ENCODE results near the gene SNX14. TPM values are rescaled to one million over a fixed set of nuclear protein-coding genes. Genes with fewer than 3 reads are reported as not detected.

Gene SNX14
- total and polyA plus RNA-seq, 2 donors (not counting 3 experiments of a cell fraction or from before 2014, with no cell fraction given): 41.3 to 74.3 TPM

DNA sequence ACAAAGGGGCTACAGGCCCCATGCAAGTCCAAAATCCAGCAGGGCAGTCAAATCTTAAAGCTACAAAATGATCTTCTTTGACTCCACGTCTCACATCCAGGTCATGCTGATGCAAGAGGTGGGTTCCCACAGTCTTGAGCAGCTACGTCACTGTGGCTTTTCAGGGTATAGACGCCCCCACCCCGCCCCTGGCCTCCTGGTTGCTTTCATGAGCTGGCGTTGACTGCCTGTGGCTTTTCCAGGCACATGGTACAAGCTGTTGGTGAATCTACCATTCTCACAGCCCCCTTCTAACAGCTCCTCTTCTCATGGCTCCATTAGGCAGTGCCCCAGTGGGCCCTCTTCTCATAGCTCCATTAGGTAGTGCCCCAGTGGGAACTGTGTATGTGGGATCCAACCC, 96.8 kb downstream of the SNX14 start:
- intact Hi-C loops (cut with micrococcal nuclease): no loop called here
- Histone ChIP-seq H3K4me3 (replicated peaks in 1 of 3; ENCODE audit: insufficient read depth in 1 of 3, low read depth in 1 of 3, low read length in 3 of 3) (no peak overlapping the region), H3K4me1 (ENCODE audit: control insufficient read depth, extremely low read depth, insufficient read depth, low read length) (peaks cover 7% of the 10 kb centered on the region), H3K79me2 (ENCODE audit: control insufficient read depth, insufficient read depth, low read length) (no peaks in the 10 kb centered on the region), H3K9me1 (replicated peaks; ENCODE audit: control insufficient read depth, extremely low read depth, insufficient read depth, low read length) (no peaks in the 10 kb centered on the region), H3K9ac (replicated peaks; ENCODE audit: extremely low read depth, insufficient read depth, low read length) (no peak overlapping the region), H2AFZ (ENCODE audit: low read depth, low read length) (no peak overlapping the region), H3K36me3 (ENCODE audit: control insufficient read depth in 2 of 2, extremely low read depth in 1 of 2, insufficient read depth in 2 of 2, low read length in 2 of 2) (no peaks in the 10 kb centered on the region), H3K27ac (ENCODE audit: insufficient read depth, low read depth, low read length) (no peak overlapping the region), H3K27me3 (ENCODE audit: control insufficient read depth in 2 of 2, insufficient read depth in 2 of 2, low read length in 2 of 2) (no peaks in the 10 kb centered on the region), H3K9me3 (replicated peaks; ENCODE audit: control insufficient read depth, insufficient read depth, low read length) (no peaks in the 10 kb centered on the region), H3K4me2 (ENCODE audit: insufficient read depth, low read length) (no peak overlapping the region), H4K20me1 (replicated peaks; ENCODE audit: control insufficient read depth, extremely low read depth, insufficient read depth, low read length) (no peaks in the 10 kb centered on the region)
- POLR2A ChIA-PET: no interaction called here
- CTCF ChIA-PET: interaction anchor here (2.1 kb wide), 1 partner anchor 14 kb away, joined by 13 read pairs; no protein-coding TSS in a partner anchor
- dilution Hi-C loops (cut with MboI; ENCODE audit: extremely low pct_ligation_motif_present, low sequenced_read_pairs): no loop called here
- FAIRE-seq (no peak), DNase-seq (ENCODE audit: low read depth, low spot score) (no peak)
- BruUV-seq (replicated peaks): no TSS peak
- TF ChIP-seq CTCF (IDR thresholded peaks at IDR 0.05; ENCODE audit: extremely low read depth in 1 of 2, insufficient read depth in 1 of 2, low read depth in 1 of 2, low read length in 2 of 2): no peak
- TF ChIP-seq, protein P1, sequence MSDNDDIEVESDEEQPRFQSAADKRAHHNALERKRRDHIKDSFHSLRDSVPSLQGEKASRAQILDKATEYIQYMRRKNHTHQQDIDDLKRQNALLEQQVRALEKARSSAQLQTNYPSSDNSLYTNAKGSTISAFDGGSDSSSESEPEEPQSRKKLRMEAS (IDR thresholded peaks at IDR 0.05; ENCODE audit: insufficient read depth, insufficient read length): no peak
- no peak for TF ChIP-seq MYC (IDR thresholded peaks at IDR 0.05; ENCODE audit: low read depth, low read length)
- TF ChIP-seq EZH2 (IDR thresholded peaks at IDR 0.05; ENCODE audit: borderline replicate concordance, low read depth, low read length, severe bottlenecking): no peak
- no peak for TF ChIP-seq GATA2 (IDR thresholded peaks at IDR 0.05; ENCODE audit: insufficient read depth, insufficient read length, low read depth, low read length)
- no peak for TF ChIP-seq JUN (IDR thresholded peaks at IDR 0.05; ENCODE audit: borderline replicate concordance, insufficient read depth, insufficient read length, low read depth)
- no peak for TF ChIP-seq POLR2A (IDR thresholded peaks at IDR 0.05; ENCODE audit: low read depth, low read length)
- TF ChIP-seq POLR2AphosphoS5 (IDR thresholded peaks at IDR 0.05; ENCODE audit: insufficient read depth, low read depth, low read length): no peak
- no peak for TF ChIP-seq FOS (IDR thresholded peaks at IDR 0.05; ENCODE audit: borderline replicate concordance, insufficient read depth, low read length)

All from endothelial cell of umbilical vein (primary cell).